HepG2 (cell line): ENCODE results near the gene DDX31. TPM values are rescaled to one million over a fixed set of nuclear protein-coding genes. Genes with fewer than 3 reads are reported as not detected.

Experiments
- ATAC-seq: fragments of 200-7000 bp; cut with Tn5 transposase; 3 replicates; pipeline ENCODE4 v1.9.1; 2020; ENCODE audit warnings: mild to moderate bottlenecking, moderate library complexity
- BruUV-seq: library from RNA; stranded (reverse); fragments of 400-500 nt; replicated peaks from 2 replicates; lab custom pipeline; 2021; lab: Mats Ljungman, UMichigan
- CTCF ChIA-PET: fragments of 300-600 bp; formaldehyde crosslinking; extraction: SDS; loops from one replicate; lab custom pipeline; 2021; ENCODE audit warnings: low total read pairs, inconsistent platforms, low intra/inter-chr PET ratio; lab: Yijun Ruan, JAX
- POLR2A ChIA-PET: fragments of 350-600 bp; sonication (Branson Sonifier 250); formaldehyde crosslinking; loops from one replicate; lab custom pipeline; 2020; ENCODE audit warnings: antibody characterized with exemption, inconsistent platforms; lab: Yijun Ruan, JAX
- DNase-seq: peaks from one replicate; pipeline ENCODE4 v3.0.0-alpha.2; 2015; ENCODE audit warnings: low spot score
- FAIRE-seq: peaks from 3 replicates; lab custom pipeline; 2011; peaks lifted over from hg19 to GRCh38; lab: Jason Lieb, UNC
- H2AFZ ChIP-seq: one replicate; pipeline ENCODE4 v1.6.1; 2011; ENCODE audit warnings: low read length, inconsistent platforms
- H3K27ac ChIP-seq: fragments of 300-600 bp; 3 replicates; pipeline ENCODE4 v1.8.0; 2011; ENCODE audit warnings: mixed run types, mild to moderate bottlenecking, mixed read lengths, low read length, inconsistent platforms; ENCODE audit not compliant: insufficient read depth; ENCODE audit errors: extremely low read length
- H3K27me3 ChIP-seq, 2 experiments: fragments of 200-600 bp in 1 of 2; 2 replicates in 1 of 2; 3 replicates in 1 of 2; pipeline versions ENCODE4 v1.6.0 to v1.8.0; 2011; ENCODE audit warnings: low read length in 2 of 2, mild to moderate bottlenecking in 2 of 2, moderate library complexity in 2 of 2, inconsistent platforms in 1 of 2; ENCODE audit not compliant: insufficient read depth in 2 of 2, control insufficient read depth in 1 of 2
- H3K36me3 ChIP-seq, 2 experiments: fragments of 200-600 bp in 1 of 2; replicated peaks in 1 of 2; 2 replicates in 1 of 2; 3 replicates in 1 of 2; pipeline versions ENCODE4 v1.5.1 to v1.8.0; 2011; ENCODE audit warnings: low read length in 2 of 2, inconsistent platforms in 1 of 2; ENCODE audit not compliant: insufficient read depth in 2 of 2, control insufficient read depth in 1 of 2
- H3K4me1 ChIP-seq: 2 replicates; pipeline ENCODE4 v1.5.1; 2012; ENCODE audit warnings: low read length, inconsistent platforms; ENCODE audit not compliant: insufficient read depth
- H3K4me2 ChIP-seq: 2 replicates; pipeline ENCODE4 v1.6.0; 2011; ENCODE audit warnings: low read depth, low read length, inconsistent platforms
- H3K4me3 ChIP-seq, 3 experiments: fragments of 200-600 bp in 1 of 3; sonication (generic), shearing (Covaris generic) in 1 of 3; replicated peaks in 1 of 3; 2 replicates each; pipeline ENCODE4 v1.5.1; 2011 to 2016; ENCODE audit warnings: low read length in 3 of 3, inconsistent platforms in 2 of 3, low read depth in 2 of 3, mild to moderate bottlenecking in 2 of 3, control low read depth in 1 of 3, mixed read lengths in 1 of 3; ENCODE audit not compliant: insufficient read depth in 1 of 3
- H3K79me2 ChIP-seq: one replicate; pipeline ENCODE4 v1.6.1; 2011; ENCODE audit warnings: low read length, inconsistent platforms; ENCODE audit not compliant: insufficient read depth
- H3K9ac ChIP-seq: 2 replicates; pipeline ENCODE4 v1.6.0; 2011; ENCODE audit warnings: mild to moderate bottlenecking, low read depth, low read length, inconsistent platforms; ENCODE audit not compliant: insufficient read depth
- H3K9me3 ChIP-seq: 2 replicates; pipeline ENCODE4 v1.5.1; 2012; ENCODE audit warnings: mild to moderate bottlenecking, low read length
- H4K20me1 ChIP-seq: 2 replicates; pipeline ENCODE4 v1.6.0; 2011; ENCODE audit warnings: inconsistent platforms, mild to moderate bottlenecking, low read length, moderate library complexity; ENCODE audit not compliant: insufficient read depth
- BRF2 ChIP-seq: sonication (generic); formaldehyde crosslinking; IDR thresholded peaks from 2 replicates; pipeline ENCODE4 v1.8.1; 2022; ENCODE audit warnings: mild to moderate bottlenecking, missing genetic modification reagents
- FOXM1 ChIP-seq: sonication (generic); formaldehyde crosslinking; IDR thresholded peaks from 2 replicates; pipeline ENCODE4 v1.5.0; 2020; ENCODE audit warnings: missing genetic modification reagents
- ZNF143 ChIP-seq: sonication (generic); formaldehyde crosslinking; IDR thresholded peaks from 2 replicates; pipeline ENCODE4 v1.4.0; 2020; ENCODE audit warnings: missing genetic modification reagents
- ZNF253 ChIP-seq: sonication (generic); formaldehyde crosslinking; IDR thresholded peaks from 2 replicates; pipeline ENCODE4 v1.8.0; 2022; ENCODE audit warnings: mild to moderate bottlenecking, missing genetic modification reagents, borderline replicate concordance
- WGBS: methylation state at CpG from one replicate; pipeline ENCODE4 v1.1.6; 2017; ENCODE audit warnings: low lambda C conversion rate; 5-methylcytosine and 5-hydroxymethylcytosine counted together
- in situ Hi-C: cut with HindIII; loops from 2 replicates; pipeline ENCODE4 v1.10.0; 2017; ENCODE audit warnings: low pct_unique_long_range_greater_than_20kb; ENCODE audit not compliant: extremely low pct_ligation_motif_present
- intact Hi-C: fragments of 100-400 bp; cut with micrococcal nuclease; formaldehyde crosslinking; loops from one replicate; pipeline ENCODE4 v1.10.0; 2022; ENCODE audit not compliant: unreplicated experiment
- polyA plus RNA-seq, 8 experiments: library from polyadenylated mRNA; depleted of rRNA in 3 of 8; stranded (reverse) in 7 of 8; unstranded in 1 of 8; fragments of >200 nt; fragmentation: Illumina TruSeq in 4 of 8; extraction: Trizol in 4 of 8; gene quantifications; 2 replicates each; pipeline versions ENCODE4 v1.2.1 to v1.2.3, GENCODE V29; 2011 to 2016; ENCODE audit warnings: low read depth in 4 of 8, missing spikeins in 1 of 8, mixed read lengths in 1 of 8; ENCODE audit not compliant: insufficient read depth in 1 of 8
- total RNA-seq, 5 experiments: library from RNA; depleted of rRNA; stranded (reverse); fragments of >200 nt; fragmentation: Illumina TruSeq; extraction: Trizol; gene quantifications; 2 replicates each; pipeline ENCODE4 v1.2.3, GENCODE V29; 2016; ENCODE audit warnings: low read depth in 1 of 5
- TF ChIP-seq, protein P1 (sequence below): sonication (generic); formaldehyde crosslinking; IDR thresholded peaks from 2 replicates; pipeline ENCODE4 v1.8.1; 2023; ENCODE audit warnings: missing genetic modification reagents, inconsistent platforms, borderline replicate concordance
- TF ChIP-seq, protein P2 (sequence below): sonication (generic); formaldehyde crosslinking; IDR thresholded peaks from 2 replicates; pipeline ENCODE4 v1.4.0; 2020; ENCODE audit warnings: mild to moderate bottlenecking, missing genetic modification reagents

The DDX31 gene
- total and polyA plus RNA-seq, 2 of the 13 experiments (the other 11 are each of a cell fraction or from before 2014, with no cell fraction given): 11.4 to 16.3 TPM

GRCh38 chr9:132602207-132602606 lies 67.6 kb downstream of the DDX31 start:
- in situ Hi-C loops: no loop called here
- Histone ChIP-seq H3K4me3 (no peak overlapping the region), H3K27me3 (no peaks in the 10 kb centered on the region), H4K20me1 (no peaks in the 10 kb centered on the region), H3K4me2 (no peak overlapping the region), H3K4me1 (no peaks in the 10 kb centered on the region), H3K27ac (no peak overlapping the region), H3K9ac (no peak overlapping the region), H3K79me2 (no peaks in the 10 kb centered on the region), H2AFZ (no peak overlapping the region), H3K9me3 (no peaks in the 10 kb centered on the region), H3K36me3 (peaks cover 5 to 67% of the 10 kb centered on the region in 2 experiments; a peak in 4 of 5 replicates)
- ChIA-PET POLR2A (no interaction called here), CTCF (no interaction called here)
- WGBS: 80% methylated on average over 3 of the region's 3 CpGs
- intact Hi-C loops: no loop called here
- DNase-seq: no peak
- TF ChIP-seq BRF2 (CRISPR knock-in tag) (no peak), FOXM1 (CRISPR knock-in tag) (no peak), ZNF253 (CRISPR knock-in tag) (no peak), ZNF143 (CRISPR knock-in tag) (no peak)
- TF ChIP-seq, protein P1, sequence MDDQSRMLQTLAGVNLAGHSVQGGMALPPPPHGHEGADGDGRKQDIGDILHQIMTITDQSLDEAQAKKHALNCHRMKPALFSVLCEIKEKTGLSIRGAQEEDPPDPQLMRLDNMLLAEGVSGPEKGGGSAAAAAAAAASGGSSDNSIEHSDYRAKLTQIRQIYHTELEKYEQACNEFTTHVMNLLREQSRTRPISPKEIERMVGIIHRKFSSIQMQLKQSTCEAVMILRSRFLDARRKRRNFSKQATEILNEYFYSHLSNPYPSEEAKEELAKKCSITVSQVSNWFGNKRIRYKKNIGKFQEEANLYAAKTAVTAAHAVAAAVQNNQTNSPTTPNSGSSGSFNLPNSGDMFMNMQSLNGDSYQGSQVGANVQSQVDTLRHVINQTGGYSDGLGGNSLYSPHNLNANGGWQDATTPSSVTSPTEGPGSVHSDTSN (CRISPR knock-in tag): no peak
- TF ChIP-seq, protein P2, sequence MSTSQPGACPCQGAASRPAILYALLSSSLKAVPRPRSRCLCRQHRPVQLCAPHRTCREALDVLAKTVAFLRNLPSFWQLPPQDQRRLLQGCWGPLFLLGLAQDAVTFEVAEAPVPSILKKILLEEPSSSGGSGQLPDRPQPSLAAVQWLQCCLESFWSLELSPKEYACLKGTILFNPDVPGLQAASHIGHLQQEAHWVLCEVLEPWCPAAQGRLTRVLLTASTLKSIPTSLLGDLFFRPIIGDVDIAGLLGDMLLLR (CRISPR knock-in tag): no peak
- no peak for ATAC-seq
- no peak for FAIRE-seq
- no TSS peak for BruUV-seq
